ENCODE results near the gene PAGE2B. TPM values are rescaled to one million over a fixed set of nuclear protein-coding genes. Genes with fewer than 3 reads are reported as not detected.

PAGE2B gene
- total and polyA plus RNA-seq, 3 donors from 2014 or later, result 33.9 to 86.8 (median 50.8) TPM

- no peak for DNase-seq
- Histone ChIP-seq H3K9me3 (no peaks in the 10 kb centered on the region), H3K4me3 (no peak overlapping the region), H3K27me3 (no peaks in the 10 kb centered on the region), H3K27ac (no peak overlapping the region), H3K4me1 (no peaks in the 10 kb centered on the region), H3K36me3 (ENCODE audit: low read depth, missing control alignments) (no peaks in the 10 kb centered on the region)
- WGBS, 2 donors, result 100% methylated on average over 1 to 3 of the region's 3 CpGs
- no peak for TF ChIP-seq POLR2A (IDR thresholded peaks at IDR 0.05)
- no peak for TF ChIP-seq CTCF (IDR thresholded peaks at IDR 0.05)
- intact Hi-C loops (cut with DNase I; ENCODE audit: low total_unique reads), result no loop called here
Measured at GRCh38 chrX:55072286-55072685, 2.5 kb upstream of the PAGE2B start.

- DNase-seq, result peak; percentile 30
- TF ChIP-seq CTCF (IDR thresholded peaks at IDR 0.05) (no peak), POLR2A (IDR thresholded peaks at IDR 0.05) (no peak)
- H3K4me3 ChIP-seq, result peak within 1 kb of the TSS in 1 of 2 donors; percentile 10
- no peaks in the 10 kb centered on the region for H3K9me3 ChIP-seq
- no peak within 1 kb of the TSS for H3K27ac ChIP-seq
- H3K27me3 ChIP-seq, result no peaks in the 10 kb centered on the region
- no peaks in the 10 kb centered on the region for H3K36me3 ChIP-seq (ENCODE audit: low read depth, missing control alignments)
- 70 to 71% methylated on average over 16 to 30 of the region's 30 CpGs for WGBS, 2 donors
- intact Hi-C loops (cut with DNase I; ENCODE audit: low total_unique reads), result no loop called here
- H3K4me1 ChIP-seq, result no peaks in the 10 kb centered on the region
Measured at GRCh38 chrX:55088795-55089489, 14.1 kb downstream of the PAGE2B start, which contains the start of gene PAGE2. PAGE2 (plus strand) TSS chrX:55089018; CDS start chrX:55090021, 1,003 bp downstream.

GRCh38 chrX:55098691-55099090, 23.9 kb downstream of the PAGE2B start:
- Histone ChIP-seq H3K4me1 (no peaks in the 10 kb centered on the region), H3K36me3 (ENCODE audit: low read depth, missing control alignments) (no peaks in the 10 kb centered on the region), H3K4me3 (no peak overlapping the region), H3K27ac (no peak overlapping the region), H3K27me3 (no peaks in the 10 kb centered on the region), H3K9me3 (no peaks in the 10 kb centered on the region)
- DNase-seq, result no peak
- intact Hi-C loops (cut with DNase I; ENCODE audit: low total_unique reads), result no loop called here
- WGBS, 2 donors, result 32 to 54% methylated on average over 2 of the region's 2 CpGs
- no peak for TF ChIP-seq POLR2A (IDR thresholded peaks at IDR 0.05)
- no peak for TF ChIP-seq CTCF (IDR thresholded peaks at IDR 0.05)

GRCh38 chrX:55099162-55099561, 24.3 kb downstream of the PAGE2B start:
- intact Hi-C loops (cut with DNase I; ENCODE audit: low total_unique reads), result no loop called here

More at GRCh38 chrX:55099162-55099561, 24.3 kb downstream of the PAGE2B start:
- Histone ChIP-seq H3K27me3 (no peaks in the 10 kb centered on the region), H3K4me3 (no peak overlapping the region), H3K4me1 (no peaks in the 10 kb centered on the region), H3K27ac (no peak overlapping the region), H3K36me3 (ENCODE audit: low read depth, missing control alignments) (no peaks in the 10 kb centered on the region), H3K9me3 (no peaks in the 10 kb centered on the region)
- WGBS, 2 donors, result 50 to 77% methylated on average over 1 of the region's 1 CpG
- TF ChIP-seq POLR2A (IDR thresholded peaks at IDR 0.05) (no peak), CTCF (IDR thresholded peaks at IDR 0.05) (no peak)
- no peak for DNase-seq
